Endothelial cell (in vitro differentiated cells): ENCODE data around the gene KCTD21. TPM values are rescaled to one million over a fixed set of nuclear protein-coding genes. Genes with fewer than 3 reads are reported as not detected.

Source experiments
- DNase-seq: peaks from one replicate; pipeline ENCODE4 v3.0.0; 2021; ENCODE audit warnings: low spot score
- H3K27ac Mint-ChIP-seq: one replicate; pipeline ENCODE4 v1.8.0; 2021; ENCODE audit warnings: mixed read lengths, inconsistent platforms; ENCODE audit not compliant: unreplicated experiment
- H3K27me3 Mint-ChIP-seq: one replicate; pipeline ENCODE4 v1.8.0; 2021; ENCODE audit warnings: mild to moderate bottlenecking, moderate library complexity, mixed read lengths, inconsistent platforms; ENCODE audit not compliant: unreplicated experiment
- H3K36me3 Mint-ChIP-seq: one replicate; pipeline ENCODE4 v1.8.0; 2021; ENCODE audit warnings: mild to moderate bottlenecking, low read depth, mixed read lengths, inconsistent platforms; ENCODE audit not compliant: unreplicated experiment
- H3K4me1 Mint-ChIP-seq: one replicate; pipeline ENCODE4 v1.8.0; 2021; ENCODE audit warnings: mild to moderate bottlenecking, mixed read lengths, inconsistent platforms; ENCODE audit not compliant: unreplicated experiment
- H3K4me3 Mint-ChIP-seq: one replicate; pipeline ENCODE4 v1.8.0; 2021; ENCODE audit warnings: mild to moderate bottlenecking, mixed read lengths, inconsistent platforms; ENCODE audit not compliant: unreplicated experiment
- H3K9me3 Mint-ChIP-seq: one replicate; pipeline ENCODE4 v1.8.0; 2021; ENCODE audit warnings: mixed read lengths, inconsistent platforms; ENCODE audit not compliant: unreplicated experiment
- total RNA-seq: library from RNA; stranded (reverse); fragmentation: NEBNext Ultra II Directional; extraction: Animal tissue kit (Norgen Biotek cat#: 25700); gene quantifications from one replicate; pipeline ENCODE4 v1.2.1, GENCODE V29; 2021; ENCODE audit not compliant: unreplicated experiment
- TF ChIP-seq, protein P1 (sequence below): fragments of 200-600 bp; sonication (generic); IDR thresholded peaks from one replicate; pipeline ENCODE4 v1.5.0; 2021; ENCODE audit warnings: antibody characterized with exemption; ENCODE audit not compliant: unreplicated experiment

Gene KCTD21
- total RNA-seq, 1 donor from 2014 or later, result 11.4 TPM

DNA sequence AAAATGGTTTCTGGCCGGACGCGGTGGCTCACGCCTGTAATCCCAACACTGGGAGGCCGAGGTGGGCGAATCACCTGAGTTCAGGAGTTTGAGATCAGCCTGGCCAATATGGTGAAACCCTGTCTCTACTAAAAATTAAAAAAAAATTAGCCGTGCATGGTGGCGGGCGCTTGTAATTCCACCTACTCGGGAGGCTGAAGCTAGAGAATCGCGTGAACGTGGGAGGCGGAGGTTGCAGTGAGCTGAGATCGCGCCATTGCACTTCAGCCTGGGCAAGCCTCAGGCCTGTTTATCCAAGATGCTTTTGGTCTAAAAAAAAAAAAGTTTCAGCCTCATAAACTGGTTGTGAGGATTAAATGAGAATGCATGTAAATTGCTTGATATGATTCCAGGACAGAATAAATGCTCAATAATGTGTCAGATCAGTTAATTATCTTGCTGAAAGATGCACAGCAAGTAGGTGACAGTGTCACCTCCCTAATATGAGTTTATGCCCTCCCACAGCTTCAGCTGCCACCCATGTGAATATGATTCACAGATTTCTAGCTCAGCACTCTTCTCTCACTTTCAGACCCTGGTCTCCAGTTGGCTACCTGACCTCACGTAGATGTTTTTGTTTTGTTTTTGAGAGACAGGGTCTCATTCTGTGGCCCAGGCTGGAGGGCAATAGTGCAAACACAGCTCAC lies 47.9 kb downstream of the KCTD21 start:
- Mint-ChIP-seq H3K36me3 (peaks cover 12% of the 10 kb centered on the region), H3K4me3 (peak overlapping the region; percentile 74), H3K27me3 (peaks cover 2% of the 10 kb centered on the region), H3K4me1 (peaks cover 25% of the 10 kb centered on the region), H3K27ac (no peak overlapping the region), H3K9me3 (no peaks in the 10 kb centered on the region)
- DNase-seq, result no peak
- TF ChIP-seq, protein P1, sequence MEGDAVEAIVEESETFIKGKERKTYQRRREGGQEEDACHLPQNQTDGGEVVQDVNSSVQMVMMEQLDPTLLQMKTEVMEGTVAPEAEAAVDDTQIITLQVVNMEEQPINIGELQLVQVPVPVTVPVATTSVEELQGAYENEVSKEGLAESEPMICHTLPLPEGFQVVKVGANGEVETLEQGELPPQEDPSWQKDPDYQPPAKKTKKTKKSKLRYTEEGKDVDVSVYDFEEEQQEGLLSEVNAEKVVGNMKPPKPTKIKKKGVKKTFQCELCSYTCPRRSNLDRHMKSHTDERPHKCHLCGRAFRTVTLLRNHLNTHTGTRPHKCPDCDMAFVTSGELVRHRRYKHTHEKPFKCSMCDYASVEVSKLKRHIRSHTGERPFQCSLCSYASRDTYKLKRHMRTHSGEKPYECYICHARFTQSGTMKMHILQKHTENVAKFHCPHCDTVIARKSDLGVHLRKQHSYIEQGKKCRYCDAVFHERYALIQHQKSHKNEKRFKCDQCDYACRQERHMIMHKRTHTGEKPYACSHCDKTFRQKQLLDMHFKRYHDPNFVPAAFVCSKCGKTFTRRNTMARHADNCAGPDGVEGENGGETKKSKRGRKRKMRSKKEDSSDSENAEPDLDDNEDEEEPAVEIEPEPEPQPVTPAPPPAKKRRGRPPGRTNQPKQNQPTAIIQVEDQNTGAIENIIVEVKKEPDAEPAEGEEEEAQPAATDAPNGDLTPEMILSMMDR, result no peak

DNA sequence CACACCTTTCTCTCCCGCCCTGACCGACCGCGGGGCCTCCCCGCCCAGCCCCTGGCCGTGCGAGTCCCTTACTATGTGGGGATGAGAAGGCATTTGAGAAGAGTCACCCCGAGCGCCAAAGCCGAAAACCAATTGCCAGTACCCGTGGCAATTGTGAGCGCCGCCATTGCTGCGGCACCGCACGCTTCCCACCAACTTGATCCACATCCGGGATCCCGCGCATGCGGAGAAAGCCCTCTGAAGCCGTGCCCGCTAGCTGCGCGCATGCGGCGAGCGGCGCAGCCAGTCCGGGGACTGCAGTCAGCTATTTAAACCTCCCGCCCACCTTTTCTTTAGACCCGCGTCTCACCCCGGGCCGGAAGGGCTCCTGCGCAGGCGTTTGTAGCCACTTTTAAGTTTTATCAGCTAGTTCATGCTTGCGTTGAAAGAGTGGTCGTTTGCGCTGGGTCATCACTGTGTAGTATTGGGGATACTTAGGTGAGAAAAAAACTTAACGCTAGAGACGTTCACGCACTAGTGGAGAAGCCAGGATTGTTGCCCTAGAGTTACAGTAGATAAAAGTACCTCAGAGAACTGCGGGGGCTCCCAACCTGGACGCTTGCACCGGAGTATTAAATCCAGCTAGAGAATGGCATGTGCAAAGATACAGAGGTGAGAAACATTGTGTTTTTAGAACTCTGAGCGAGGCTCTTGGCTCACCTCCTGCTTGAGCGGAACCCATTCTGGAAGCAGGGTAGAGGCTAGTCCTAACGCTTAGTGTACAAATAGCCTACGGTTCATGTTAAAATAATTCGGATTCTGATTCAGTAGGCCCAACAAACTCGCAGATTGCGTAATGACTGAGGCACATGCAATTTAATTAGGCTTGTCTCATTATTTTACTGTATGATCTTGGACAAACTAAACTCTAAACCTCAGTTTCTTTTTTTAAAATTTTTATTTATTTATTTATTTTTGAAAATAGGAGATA lies 48.7 kb downstream of the KCTD21 start, which contains the start of gene ALG8:
Gene ALG8, minus strand, starts transcription at position 205 of the 970 bp plus-strand sequence. Its CDS starts 38 bp downstream, at position 167.
- Mint-ChIP-seq H3K4me1 (peaks cover 25% of the 10 kb centered on the region), H3K27me3 (peaks cover 2% of the 10 kb centered on the region), H3K27ac (peak within 1 kb of the TSS; percentile 64), H3K9me3 (no peaks in the 10 kb centered on the region), H3K4me3 (peak within 1 kb of the TSS; percentile 98), H3K36me3 (peaks cover 12% of the 10 kb centered on the region)
- TF ChIP-seq, protein P1, result no peak
- peak; percentile 95 for DNase-seq

DNA sequence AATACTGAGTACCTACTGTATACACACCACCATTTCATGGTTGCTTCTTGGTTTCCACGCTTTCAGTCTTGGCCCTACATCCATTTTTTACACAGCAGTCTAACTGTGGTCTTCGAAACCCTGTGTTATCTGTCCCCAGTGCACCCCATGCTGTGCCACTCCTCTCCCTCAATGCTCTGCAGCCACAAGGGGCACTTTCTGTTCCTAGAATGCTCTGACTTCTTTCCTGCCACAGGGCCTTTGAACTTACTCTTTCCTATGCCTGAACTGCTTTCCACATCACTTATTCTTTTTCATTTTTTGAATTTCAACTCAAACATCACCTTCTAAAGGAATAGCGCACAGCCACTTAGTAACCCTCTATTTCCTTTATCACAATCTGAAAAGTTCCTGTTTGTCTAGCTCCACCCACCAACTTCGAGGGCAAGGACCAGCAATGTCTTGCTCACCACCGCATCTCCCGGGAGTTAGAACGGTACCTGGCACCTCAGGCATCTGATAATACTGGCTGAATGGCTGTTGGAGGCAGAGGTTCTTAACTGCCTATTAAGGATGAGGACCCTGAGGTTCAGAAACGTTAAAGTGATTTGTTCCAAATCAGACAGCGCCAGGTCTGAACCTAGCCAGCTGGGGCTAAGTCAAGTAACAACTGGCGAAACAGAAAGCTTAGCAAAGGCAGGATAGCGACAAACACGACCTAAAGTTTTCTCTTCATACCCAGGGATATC lies 49.6 kb downstream of the KCTD21 start:
- Mint-ChIP-seq H3K4me1 (peaks cover 25% of the 10 kb centered on the region), H3K9me3 (no peaks in the 10 kb centered on the region), H3K27ac (peak overlapping the region; percentile 64), H3K27me3 (peaks cover 2% of the 10 kb centered on the region), H3K4me3 (peak overlapping the region; percentile 98), H3K36me3 (peaks cover 12% of the 10 kb centered on the region)
- DNase-seq, result peak; percentile 7
- TF ChIP-seq, protein P1, result no peak

DNA sequence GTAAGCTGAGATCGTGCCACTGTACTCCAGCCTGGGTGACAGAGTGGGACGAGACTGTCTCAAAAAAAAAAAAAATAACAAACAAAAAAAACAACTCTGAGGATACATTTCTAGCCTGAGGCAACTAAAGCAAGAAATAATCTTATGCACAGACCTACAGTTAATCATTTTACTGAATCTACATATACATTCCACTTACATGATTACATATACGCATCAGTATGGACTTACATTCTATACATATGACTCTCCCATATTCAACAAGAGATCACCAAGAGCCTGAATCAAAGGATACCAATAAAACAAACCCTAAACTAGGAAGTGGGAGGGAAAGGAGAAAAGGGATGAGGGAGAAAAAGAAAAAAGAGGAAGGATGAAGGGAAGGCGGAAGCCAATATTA lies 50.1 kb downstream of the KCTD21 start:
- Mint-ChIP-seq H3K9me3 (no peaks in the 10 kb centered on the region), H3K36me3 (peaks cover 12% of the 10 kb centered on the region), H3K27ac (peak overlapping the region; percentile 34), H3K4me1 (peaks cover 25% of the 10 kb centered on the region), H3K27me3 (peaks cover 2% of the 10 kb centered on the region), H3K4me3 (peak overlapping the region; percentile 98)
- TF ChIP-seq, protein P1, result no peak
- no peak for DNase-seq
